A549 (cell line): ENCODE results near the gene ZNF575. TPM values are rescaled to one million over a fixed set of nuclear protein-coding genes. Genes with fewer than 3 reads are reported as not detected.

Experiments used
- ATAC-seq, 2 experiments: fragments of 200-7000 bp in 1 of 2; fragments of >200 bp in 1 of 2; cut with Nextera tagmentation in 1 of 2; cut with Tn5 transposase in 1 of 2; 3 replicates each; pipeline versions ENCODE4 v1.8.0 to v1.9.1; 2018 to 2020; ENCODE audit warnings: mild to moderate bottlenecking in 1 of 2, moderate library complexity in 1 of 2
- CTCF ChIA-PET: fragments of 300-600 bp; sonication (Branson Sonifier 250); formaldehyde crosslinking; extraction: SDS; loops from one replicate; lab custom pipeline; 2021; ENCODE audit warnings: antibody characterized with exemption, inconsistent platforms; lab: Yijun Ruan, JAX
- POLR2A ChIA-PET: fragments of 350-600 bp; formaldehyde crosslinking; extraction: SDS; loops from one replicate; lab custom pipeline; 2021; ENCODE audit warnings: antibody characterized with exemption, inconsistent platforms; lab: Yijun Ruan, JAX
- DNase-seq, 2 experiments: peaks; one replicate each; pipeline versions ENCODE4 v3.0.0 to v3.0.0-alpha.2; 2011 to 2016; ENCODE audit warnings: low read depth in 1 of 2, low spot score in 1 of 2
- FAIRE-seq: peaks from 2 replicates; lab custom pipeline; 2011; peaks lifted over from hg19 to GRCh38; lab: Jason Lieb, UNC
- H3K27ac ChIP-seq, 2 experiments: fragments of >200 bp; sonication (Bioruptor Twin); formaldehyde crosslinking; 3 replicates each; pipeline ENCODE4 v1.5.1; 2016 to 2017
- H3K4me1 ChIP-seq: fragments of >200 bp; sonication (Bioruptor Twin); formaldehyde crosslinking; 3 replicates; pipeline ENCODE4 v1.6.1; 2016
- H3K4me2 ChIP-seq: fragments of >200 bp; sonication (Bioruptor Twin); formaldehyde crosslinking; 3 replicates; pipeline ENCODE4 v1.6.1; 2016
- H3K4me3 ChIP-seq: fragments of >200 bp; sonication (Bioruptor Twin); formaldehyde crosslinking; 3 replicates; pipeline ENCODE4 v1.5.1; 2016
- H3K9me3 ChIP-seq: fragments of >200 bp; sonication (Bioruptor Twin); formaldehyde crosslinking; 3 replicates; pipeline ENCODE4 v1.6.1; 2016
- CBX2 ChIP-seq: fragments of 200-600 bp; sonication (generic); IDR thresholded peaks from 2 replicates; pipeline ENCODE4 v1.6.1; 2016; ENCODE audit warnings: low read depth, mild to moderate bottlenecking, borderline replicate concordance
- EHF ChIP-seq: fragments of 250-450 bp; sonication (Bioruptor Pico); IDR thresholded peaks from 2 replicates; pipeline ENCODE4 v1.5.0; 2020; ENCODE audit warnings: mild to moderate bottlenecking
- ELK1 ChIP-seq: fragments of 150-350 bp; IDR thresholded peaks from 2 replicates; pipeline ENCODE4 v1.6.1; 2014; ENCODE audit warnings: low read depth, mild to moderate bottlenecking, low read length
- HDAC2 ChIP-seq: fragments of 200-600 bp; sonication (generic); IDR thresholded peaks from 2 replicates; pipeline ENCODE4 v1.6.1; 2016
- HMGXB4 ChIP-seq: fragments of 250-450 bp; sonication (Bioruptor Pico); IDR thresholded peaks from 2 replicates; pipeline ENCODE4 v1.5.0; 2021; ENCODE audit warnings: mild to moderate bottlenecking, moderate library complexity, borderline replicate concordance
- HOXA7 ChIP-seq: fragments of 250-450 bp; sonication (Bioruptor Pico); IDR thresholded peaks from 2 replicates; pipeline ENCODE4 v1.5.0; 2020; ENCODE audit warnings: mild to moderate bottlenecking, moderate library complexity
- HOXB13 ChIP-seq: fragments of 250-450 bp; sonication (Bioruptor Pico); IDR thresholded peaks from 2 replicates; pipeline ENCODE4 v1.5.0; 2020; ENCODE audit warnings: low read depth, mild to moderate bottlenecking, moderate library complexity
- HOXB5 ChIP-seq: fragments of 250-450 bp; sonication (Bioruptor Pico); IDR thresholded peaks from 2 replicates; pipeline ENCODE4 v1.5.0; 2020; ENCODE audit warnings: mild to moderate bottlenecking, moderate library complexity
- JUNB ChIP-seq: fragments of >200 bp; sonication (Bioruptor Twin); formaldehyde crosslinking; IDR thresholded peaks from 2 replicates; pipeline ENCODE4 v1.6.1; 2016
- KDM1A ChIP-seq: fragments of 200-600 bp; sonication (generic); IDR thresholded peaks from 2 replicates; pipeline ENCODE4 v1.6.1; 2016; ENCODE audit warnings: low read depth, mild to moderate bottlenecking
- MAX ChIP-seq: IDR thresholded peaks from 2 replicates; pipeline ENCODE4 v1.6.1; 2012
- MAZ ChIP-seq: fragments of 150-350 bp; IDR thresholded peaks from 2 replicates; pipeline ENCODE4 v1.6.1; 2014; ENCODE audit warnings: antibody characterized with exemption, low read depth, low read length, borderline replicate concordance
- MYC ChIP-seq: IDR thresholded peaks from 2 replicates; pipeline ENCODE4 v1.6.1; 2012; ENCODE audit warnings: mild to moderate bottlenecking, inconsistent platforms, low read length, improper control_type of control experiment, borderline replicate concordance
- PHF8 ChIP-seq: fragments of 200-600 bp; sonication (generic); IDR thresholded peaks from 2 replicates; pipeline ENCODE4 v1.6.1; 2016; ENCODE audit warnings: low read depth, mild to moderate bottlenecking, antibody characterized with exemption, moderate library complexity, borderline replicate concordance
- POLR2A ChIP-seq: IDR thresholded peaks from 2 replicates; pipeline ENCODE4 v1.6.1; 2012; ENCODE audit warnings: mild to moderate bottlenecking, low read length
- POLR2AphosphoS2 ChIP-seq: conservative IDR thresholded peaks from 2 replicates; pipeline ENCODE4 v1.6.1; 2012; ENCODE audit warnings: low read length, improper control_type of control experiment, inconsistent platforms
- ZC3H11A ChIP-seq: fragments of 450-650 bp; IDR thresholded peaks from 2 replicates; pipeline ENCODE4 v1.6.1; 2014; ENCODE audit warnings: antibody characterized with exemption, mild to moderate bottlenecking
- WGBS: methylation state at CpG from one replicate; pipeline ENCODE4 v1.1.6; 2017; ENCODE audit errors: missing lambda C conversion rate; 5-methylcytosine and 5-hydroxymethylcytosine counted together
- polyA plus RNA-seq, 4 experiments: library from polyadenylated mRNA; depleted of rRNA in 3 of 4; stranded (reverse); fragments of >200 nt; fragmentation: RNase III in 1 of 4; extraction: RNeasy Plus Mini Kit Qiagen cat#74134 plus additional on column Dnase treatment in 1 of 4; gene quantifications; 2 replicates in 3 of 4; 3 replicates in 1 of 4; pipeline ENCODE4 v1.2.3, GENCODE V29; 2011 to 2017

ZNF575 gene
- polyA plus RNA-seq, 2 of the 4 experiments (the other 2 are of a cell fraction) = 0.09 to 1.5 TPM

GRCh38 chr19:43582495-43582894 lies 49.5 kb downstream of the ZNF575 start (continued):
- TF ChIP-seq HOXB13 (CRISPR knock-in tag) = no peak
- no peak for TF ChIP-seq EHF (CRISPR knock-in tag)
- no peak for TF ChIP-seq HMGXB4 (CRISPR knock-in tag)
- TF ChIP-seq POLR2AphosphoS2 = no peak
- TF ChIP-seq HOXA7 (CRISPR knock-in tag) = no peak
- no peak for TF ChIP-seq ZC3H11A
- TF ChIP-seq, all 56 proteins: peak for 0

- Histone ChIP-seq H3K4me2 (no peak overlapping the region), H3K9me3 (no peaks in the 10 kb centered on the region), H3K4me3 (no peak overlapping the region), H3K27ac (no peak overlapping the region), H3K4me1 (no peaks in the 10 kb centered on the region)
- POLR2A ChIA-PET = interaction anchor here (0.9 to 1.0 kb wide), 2 partner anchors 9 to 10 kb away, joined by 3 read pairs; partner anchors contain the start of genes PINLYP and XRCC1
- ATAC-seq (no peak), FAIRE-seq (no peak), DNase-seq (no peak)
- TF ChIP-seq HOXB5 (no peak), JUNB (no peak), CBX2 (no peak), PHF8 (no peak), KDM1A (no peak), ELK1 (no peak), MAZ (no peak), HDAC2 (no peak), POLR2A (no peak), MYC (no peak), MAX (no peak)
- WGBS = 100% methylated on average over 1 of the region's 1 CpG
- CTCF ChIA-PET = interaction anchor here (0.6 to 3.0 kb wide), 3 partner anchors 10 to 176 kb away, joined by 3 to 15 read pairs (median 7); no protein-coding TSS in a partner anchor
Measured at GRCh38 chr19:43584484-43584883, 51.5 kb downstream of the ZNF575 start.

Other genes with a start within 250 kb of the ZNF575 start
- 0.03 TPM in 1 of 2 replicates, not detected in the other for gene CD177, start 179.5 kb upstream of the ZNF575 start, polyA plus RNA-seq (2011; rRNA removed)
- gene CD177, start 179.5 kb upstream of the ZNF575 start, polyA plus RNA-seq (2017; fragmentation: RNase III; extraction: RNeasy Plus Mini Kit Qiagen cat#74134 plus additional on column Dnase treatment) = 0.05 to 0.09 TPM in 2 of 3 replicates, not detected in the other
- not detected in 2 replicates for gene TEX101, start 118.3 kb upstream of the ZNF575 start, polyA plus RNA-seq (2011; rRNA removed)
- not detected in 3 replicates for gene TEX101, start 118.3 kb upstream of the ZNF575 start, polyA plus RNA-seq (2017; fragmentation: RNase III; extraction: RNeasy Plus Mini Kit Qiagen cat#74134 plus additional on column Dnase treatment)
- 0.43 and 0.78 TPM in 2 replicates for gene LYPD3, start 67.6 kb upstream of the ZNF575 start, polyA plus RNA-seq (2011; rRNA removed)
- 0.27 to 0.69 TPM (median 0.33 TPM) in 3 replicates for gene LYPD3, start 67.6 kb upstream of the ZNF575 start, polyA plus RNA-seq (2017; fragmentation: RNase III; extraction: RNeasy Plus Mini Kit Qiagen cat#74134 plus additional on column Dnase treatment)
- 4.4 and 5.5 TPM in 2 replicates for gene PHLDB3, start 28.4 kb upstream of the ZNF575 start, polyA plus RNA-seq (2011; rRNA removed)
- gene PHLDB3, start 28.4 kb upstream of the ZNF575 start, polyA plus RNA-seq (2017; fragmentation: RNase III; extraction: RNeasy Plus Mini Kit Qiagen cat#74134 plus additional on column Dnase treatment) = 10.1 to 12.0 TPM (median 12.0 TPM) in 3 replicates
- 58.9 and 75.6 TPM in 2 replicates for gene ETHE1, start 6.0 kb upstream of the ZNF575 start, polyA plus RNA-seq (2011; rRNA removed)
- 31.2 to 38.6 TPM (median 37.3 TPM) in 3 replicates for gene ETHE1, start 6.0 kb upstream of the ZNF575 start, polyA plus RNA-seq (2017; fragmentation: RNase III; extraction: RNeasy Plus Mini Kit Qiagen cat#74134 plus additional on column Dnase treatment)
- 31.9 and 32.0 TPM in 2 replicates for gene XRCC1, start 42.3 kb downstream of the ZNF575 start, polyA plus RNA-seq (2011; rRNA removed)
- 55.1 to 62.3 TPM (median 55.2 TPM) in 3 replicates for gene XRCC1, start 42.3 kb downstream of the ZNF575 start, polyA plus RNA-seq (2017; fragmentation: RNase III; extraction: RNeasy Plus Mini Kit Qiagen cat#74134 plus additional on column Dnase treatment)
- gene PINLYP, start 42.6 kb downstream of the ZNF575 start, polyA plus RNA-seq (2011; rRNA removed) = 0.12 TPM in 1 of 2 replicates, not detected in the other
- 0.27 to 0.37 TPM (median 0.28 TPM) in 3 replicates for gene PINLYP, start 42.6 kb downstream of the ZNF575 start, polyA plus RNA-seq (2017; fragmentation: RNase III; extraction: RNeasy Plus Mini Kit Qiagen cat#74134 plus additional on column Dnase treatment)
- 10.0 and 14.2 TPM in 2 replicates for gene IRGQ, start 62.9 kb downstream of the ZNF575 start, polyA plus RNA-seq (2011; rRNA removed)
- 6.3 to 6.5 TPM (median 6.4 TPM) in 3 replicates for gene IRGQ, start 62.9 kb downstream of the ZNF575 start, polyA plus RNA-seq (2017; fragmentation: RNase III; extraction: RNeasy Plus Mini Kit Qiagen cat#74134 plus additional on column Dnase treatment)
- gene ZNF576, start 63.4 kb downstream of the ZNF575 start, polyA plus RNA-seq (2011; rRNA removed) = 10.6 and 11.2 TPM in 2 replicates
- 15.4 to 16.8 TPM (median 16.5 TPM) in 3 replicates for gene ZNF576, start 63.4 kb downstream of the ZNF575 start, polyA plus RNA-seq (2017; fragmentation: RNase III; extraction: RNeasy Plus Mini Kit Qiagen cat#74134 plus additional on column Dnase treatment)
- 0.41 and 0.47 TPM in 2 replicates for gene SRRM5, start 78.9 kb downstream of the ZNF575 start, polyA plus RNA-seq (2011; rRNA removed)
- gene SRRM5, start 78.9 kb downstream of the ZNF575 start, polyA plus RNA-seq (2017; fragmentation: RNase III; extraction: RNeasy Plus Mini Kit Qiagen cat#74134 plus additional on column Dnase treatment) = 0.44 to 0.55 TPM (median 0.50 TPM) in 3 replicates
- gene ZNF428, start 86.4 kb downstream of the ZNF575 start, polyA plus RNA-seq (2011; rRNA removed) = 19.3 and 22.9 TPM in 2 replicates
- 47.7 to 58.5 TPM (median 52.4 TPM) in 3 replicates for gene ZNF428, start 86.4 kb downstream of the ZNF575 start, polyA plus RNA-seq (2017; fragmentation: RNase III; extraction: RNeasy Plus Mini Kit Qiagen cat#74134 plus additional on column Dnase treatment)
- gene CADM4, start 106.7 kb downstream of the ZNF575 start, polyA plus RNA-seq (2011; rRNA removed) = 4.2 and 4.7 TPM in 2 replicates
- gene CADM4, start 106.7 kb downstream of the ZNF575 start, polyA plus RNA-seq (2017; fragmentation: RNase III; extraction: RNeasy Plus Mini Kit Qiagen cat#74134 plus additional on column Dnase treatment) = 8.8 to 10.1 TPM (median 9.2 TPM) in 3 replicates
- gene PLAUR, start 137.0 kb downstream of the ZNF575 start, polyA plus RNA-seq (2011; rRNA removed) = 48.6 and 55.3 TPM in 2 replicates
- 27.4 to 29.0 TPM (median 28.3 TPM) in 3 replicates for gene PLAUR, start 137.0 kb downstream of the ZNF575 start, polyA plus RNA-seq (2017; fragmentation: RNase III; extraction: RNeasy Plus Mini Kit Qiagen cat#74134 plus additional on column Dnase treatment)
- gene IRGC, start 182.9 kb downstream of the ZNF575 start, polyA plus RNA-seq (2011; rRNA removed) = not detected in 2 replicates
- not detected in 3 replicates for gene IRGC, start 182.9 kb downstream of the ZNF575 start, polyA plus RNA-seq (2017; fragmentation: RNase III; extraction: RNeasy Plus Mini Kit Qiagen cat#74134 plus additional on column Dnase treatment)
- 14.2 and 24.4 TPM in 2 replicates for gene SMG9, start 221.8 kb downstream of the ZNF575 start, polyA plus RNA-seq (2011; rRNA removed)
- 44.2 to 47.3 TPM (median 46.7 TPM) in 3 replicates for gene SMG9, start 221.8 kb downstream of the ZNF575 start, polyA plus RNA-seq (2017; fragmentation: RNase III; extraction: RNeasy Plus Mini Kit Qiagen cat#74134 plus additional on column Dnase treatment)
- gene KCNN4, start 247.8 kb downstream of the ZNF575 start, polyA plus RNA-seq (2011; rRNA removed) = 15.7 and 20.7 TPM in 2 replicates
- 16.9 to 21.0 TPM (median 20.7 TPM) in 3 replicates for gene KCNN4, start 247.8 kb downstream of the ZNF575 start, polyA plus RNA-seq (2017; fragmentation: RNase III; extraction: RNeasy Plus Mini Kit Qiagen cat#74134 plus additional on column Dnase treatment)